SK-N-SH treated with all-trans-retinoic acid at 6 μM for 48 hours (cell line): ENCODE results near the gene FKBP9.
A peak's percentile ranks its signal among the peaks of the same experiment; 100 is the strongest.

Experiments
- ATAC-seq: fragments of 200-7000 bp; cut with Tn5 transposase; 3 replicates; pipeline ENCODE4 v1.9.1; 2020; ENCODE audit warnings: mild to moderate bottlenecking, moderate library complexity
- ARNTL ChIP-seq: fragments of 450-650 bp; formaldehyde crosslinking; IDR thresholded peaks from 2 replicates; pipeline ENCODE4 v1.5.0; 2020; ENCODE audit warnings: low read depth, mild to moderate bottlenecking, moderate library complexity, borderline replicate concordance
- BACH2 ChIP-seq: fragments of 250-450 bp; sonication (Bioruptor Pico); IDR thresholded peaks from 2 replicates; pipeline ENCODE4 v1.9.0; 2021; ENCODE audit warnings: mild to moderate bottlenecking, borderline replicate concordance
- CSDC2 ChIP-seq: fragments of 250-450 bp; sonication (Bioruptor Pico); IDR thresholded peaks from 2 replicates; pipeline ENCODE4 v1.5.0; 2020; ENCODE audit warnings: mild to moderate bottlenecking, moderate library complexity
- ESRRG ChIP-seq: fragments of 250-450 bp; sonication (Bioruptor Pico); IDR thresholded peaks from 2 replicates; pipeline ENCODE4 v1.6.1; 2021; ENCODE audit warnings: mild to moderate bottlenecking
- ISL1 ChIP-seq: fragments of 250-450 bp; sonication (Bioruptor Pico); IDR thresholded peaks from 2 replicates; pipeline ENCODE4 v2.1.2; 2022; ENCODE audit warnings: mild to moderate bottlenecking, moderate library complexity
- OSR1 ChIP-seq: fragments of 250-450 bp; sonication (Bioruptor Pico); IDR thresholded peaks from 2 replicates; pipeline ENCODE4 v1.8.0; 2022; ENCODE audit warnings: moderate library complexity, mild to moderate bottlenecking, inconsistent platforms
- PATZ1 ChIP-seq: fragments of 250-450 bp; sonication (Bioruptor Pico); IDR thresholded peaks from 2 replicates; pipeline ENCODE4 v1.8.0; 2020; ENCODE audit warnings: mild to moderate bottlenecking, moderate library complexity, borderline replicate concordance
- SNAI2 ChIP-seq: fragments of 250-450 bp; sonication (Bioruptor Pico); IDR thresholded peaks from 2 replicates; pipeline ENCODE4 v1.5.0; 2020; ENCODE audit warnings: mild to moderate bottlenecking, moderate library complexity
- TCF4 ChIP-seq: fragments of 250-450 bp; sonication (Bioruptor Pico); IDR thresholded peaks from 2 replicates; pipeline ENCODE4 v1.8.0; 2021; ENCODE audit warnings: mild to moderate bottlenecking, moderate library complexity, borderline replicate concordance
- TOX ChIP-seq: fragments of 250-450 bp; sonication (Bioruptor Pico); IDR thresholded peaks from 2 replicates; pipeline ENCODE4 v1.8.0; 2021; ENCODE audit warnings: mild to moderate bottlenecking, moderate library complexity, borderline replicate concordance
- ZC3H10 ChIP-seq: fragments of 250-450 bp; sonication (Bioruptor Pico); IDR thresholded peaks from 2 replicates; pipeline ENCODE4 v1.5.1; 2021; ENCODE audit warnings: mild to moderate bottlenecking, moderate library complexity
- ZFP3 ChIP-seq: fragments of 250-450 bp; sonication (Bioruptor Pico); IDR thresholded peaks from 2 replicates; pipeline ENCODE4 v1.5.0; 2020; ENCODE audit warnings: mild to moderate bottlenecking, moderate library complexity
- ZFP30 ChIP-seq: fragments of 450-650 bp; formaldehyde crosslinking; IDR thresholded peaks from 2 replicates; pipeline ENCODE4 v1.5.0; 2022; ENCODE audit warnings: mild to moderate bottlenecking, moderate library complexity
- ZNF565 ChIP-seq: fragments of 450-650 bp; formaldehyde crosslinking; conservative IDR thresholded peaks from 2 replicates; pipeline ENCODE4 v1.5.0; 2020; ENCODE audit warnings: low read depth, mild to moderate bottlenecking, moderate library complexity
- ZNF70 ChIP-seq: fragments of 450-650 bp; formaldehyde crosslinking; IDR thresholded peaks from 2 replicates; pipeline ENCODE4 v1.5.0; 2020; ENCODE audit warnings: mild to moderate bottlenecking, moderate library complexity
- ZNF8 ChIP-seq: fragments of 450-650 bp; formaldehyde crosslinking; IDR thresholded peaks from 2 replicates; pipeline ENCODE4 v1.5.0; 2020; ENCODE audit warnings: mild to moderate bottlenecking, moderate library complexity
- TF ChIP-seq, protein P1 (sequence below): fragments of 250-450 bp; sonication (Bioruptor Pico); IDR thresholded peaks from 2 replicates; pipeline ENCODE4 v1.8.0; 2021; ENCODE audit warnings: low read depth, mild to moderate bottlenecking, moderate library complexity, borderline replicate concordance
- TF ChIP-seq, protein P2 (sequence below): fragments of 250-450 bp; sonication (Bioruptor Pico); IDR thresholded peaks from 2 replicates; pipeline ENCODE4 v1.5.1; 2020; ENCODE audit warnings: low read depth, mild to moderate bottlenecking, moderate library complexity
- TF ChIP-seq, protein P3 (sequence below): fragments of 250-450 bp; sonication (Bioruptor Pico); IDR thresholded peaks from 2 replicates; pipeline ENCODE4 v1.5.0; 2020; ENCODE audit warnings: mild to moderate bottlenecking, moderate library complexity
- TF ChIP-seq, protein P4 (sequence below): fragments of 250-450 bp; sonication (Bioruptor Pico); IDR thresholded peaks from 2 replicates; pipeline ENCODE4 v1.5.1; 2021; ENCODE audit warnings: mild to moderate bottlenecking, moderate library complexity

The FKBP9 gene

GRCh38 chr7:32957326-32958045, at the start of gene FKBP9:
Gene FKBP9, plus strand, starts transcription at chr7:32957440. Its CDS starts 134 bp downstream, at chr7:32957574.
- ATAC-seq = peak; percentile 97
- no peak for TF ChIP-seq ESRRG (CRISPR knock-in tag)
- TF ChIP-seq, protein P1, sequence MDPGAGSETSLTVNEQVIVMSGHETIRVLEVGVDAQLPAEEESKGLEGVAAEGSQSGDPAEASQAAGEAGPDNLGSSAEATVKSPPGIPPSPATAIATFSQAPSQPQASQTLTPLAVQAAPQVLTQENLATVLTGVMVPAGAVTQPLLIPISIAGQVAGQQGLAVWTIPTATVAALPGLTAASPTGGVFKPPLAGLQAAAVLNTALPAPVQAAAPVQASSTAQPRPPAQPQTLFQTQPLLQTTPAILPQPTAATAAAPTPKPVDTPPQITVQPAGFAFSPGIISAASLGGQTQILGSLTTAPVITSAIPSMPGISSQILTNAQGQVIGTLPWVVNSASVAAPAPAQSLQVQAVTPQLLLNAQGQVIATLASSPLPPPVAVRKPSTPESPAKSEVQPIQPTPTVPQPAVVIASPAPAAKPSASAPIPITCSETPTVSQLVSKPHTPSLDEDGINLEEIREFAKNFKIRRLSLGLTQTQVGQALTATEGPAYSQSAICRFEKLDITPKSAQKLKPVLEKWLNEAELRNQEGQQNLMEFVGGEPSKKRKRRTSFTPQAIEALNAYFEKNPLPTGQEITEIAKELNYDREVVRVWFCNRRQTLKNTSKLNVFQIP (CRISPR knock-in tag) = no peak
- no peak for TF ChIP-seq ZNF70
- TF ChIP-seq ARNTL (CRISPR knock-in tag) = no peak
- no peak for TF ChIP-seq ISL1 (CRISPR knock-in tag)
- TF ChIP-seq, protein P2, sequence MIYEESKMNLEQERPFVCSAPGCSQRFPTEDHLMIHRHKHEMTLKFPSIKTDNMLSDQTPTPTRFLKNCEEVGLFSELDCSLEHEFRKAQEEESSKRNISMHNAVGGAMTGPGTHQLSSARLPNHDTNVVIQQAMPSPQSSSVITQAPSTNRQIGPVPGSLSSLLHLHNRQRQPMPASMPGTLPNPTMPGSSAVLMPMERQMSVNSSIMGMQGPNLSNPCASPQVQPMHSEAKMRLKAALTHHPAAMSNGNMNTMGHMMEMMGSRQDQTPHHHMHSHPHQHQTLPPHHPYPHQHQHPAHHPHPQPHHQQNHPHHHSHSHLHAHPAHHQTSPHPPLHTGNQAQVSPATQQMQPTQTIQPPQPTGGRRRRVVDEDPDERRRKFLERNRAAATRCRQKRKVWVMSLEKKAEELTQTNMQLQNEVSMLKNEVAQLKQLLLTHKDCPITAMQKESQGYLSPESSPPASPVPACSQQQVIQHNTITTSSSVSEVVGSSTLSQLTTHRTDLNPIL (CRISPR knock-in tag) = no peak
- TF ChIP-seq ZFP3 (CRISPR knock-in tag) = peak; percentile 60; the same call in 1 of the 2 replicates
- TF ChIP-seq, all 23 proteins: peak for 1

DNA sequence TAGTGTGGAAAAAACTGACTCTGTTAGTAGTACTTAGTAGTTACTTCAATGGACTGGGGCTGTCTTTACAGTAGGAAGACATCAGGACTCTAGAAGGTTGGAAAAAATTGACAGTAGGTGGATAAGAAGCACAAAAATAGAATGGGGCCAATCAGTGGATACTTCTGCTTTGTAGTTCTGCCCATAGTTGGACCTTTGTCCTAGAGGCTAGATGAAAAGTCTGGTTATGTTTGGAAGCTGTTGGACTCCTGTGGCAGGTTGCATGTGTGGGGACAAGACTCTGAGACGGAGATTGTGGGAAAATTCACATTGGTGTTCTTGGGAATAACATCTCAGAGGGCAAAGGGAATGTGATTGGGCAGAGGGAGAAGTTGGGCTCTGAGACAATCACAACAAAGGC, 47.0 kb upstream of the FKBP9 start:
- TF ChIP-seq CSDC2 (CRISPR knock-in tag) = no peak
- TF ChIP-seq ZNF8 = no peak
- no peak for TF ChIP-seq TOX (CRISPR knock-in tag)
- no peak for TF ChIP-seq ZC3H10 (CRISPR knock-in tag)
- TF ChIP-seq, protein P2 (CRISPR knock-in tag) = no peak
- TF ChIP-seq BACH2 (CRISPR knock-in tag) = no peak
- TF ChIP-seq TCF4 (CRISPR knock-in tag) = no peak
- TF ChIP-seq PATZ1 (CRISPR knock-in tag) = no peak
- no peak for TF ChIP-seq SNAI2 (CRISPR knock-in tag)
- no peak for TF ChIP-seq OSR1 (CRISPR knock-in tag)
- TF ChIP-seq, protein P3, sequence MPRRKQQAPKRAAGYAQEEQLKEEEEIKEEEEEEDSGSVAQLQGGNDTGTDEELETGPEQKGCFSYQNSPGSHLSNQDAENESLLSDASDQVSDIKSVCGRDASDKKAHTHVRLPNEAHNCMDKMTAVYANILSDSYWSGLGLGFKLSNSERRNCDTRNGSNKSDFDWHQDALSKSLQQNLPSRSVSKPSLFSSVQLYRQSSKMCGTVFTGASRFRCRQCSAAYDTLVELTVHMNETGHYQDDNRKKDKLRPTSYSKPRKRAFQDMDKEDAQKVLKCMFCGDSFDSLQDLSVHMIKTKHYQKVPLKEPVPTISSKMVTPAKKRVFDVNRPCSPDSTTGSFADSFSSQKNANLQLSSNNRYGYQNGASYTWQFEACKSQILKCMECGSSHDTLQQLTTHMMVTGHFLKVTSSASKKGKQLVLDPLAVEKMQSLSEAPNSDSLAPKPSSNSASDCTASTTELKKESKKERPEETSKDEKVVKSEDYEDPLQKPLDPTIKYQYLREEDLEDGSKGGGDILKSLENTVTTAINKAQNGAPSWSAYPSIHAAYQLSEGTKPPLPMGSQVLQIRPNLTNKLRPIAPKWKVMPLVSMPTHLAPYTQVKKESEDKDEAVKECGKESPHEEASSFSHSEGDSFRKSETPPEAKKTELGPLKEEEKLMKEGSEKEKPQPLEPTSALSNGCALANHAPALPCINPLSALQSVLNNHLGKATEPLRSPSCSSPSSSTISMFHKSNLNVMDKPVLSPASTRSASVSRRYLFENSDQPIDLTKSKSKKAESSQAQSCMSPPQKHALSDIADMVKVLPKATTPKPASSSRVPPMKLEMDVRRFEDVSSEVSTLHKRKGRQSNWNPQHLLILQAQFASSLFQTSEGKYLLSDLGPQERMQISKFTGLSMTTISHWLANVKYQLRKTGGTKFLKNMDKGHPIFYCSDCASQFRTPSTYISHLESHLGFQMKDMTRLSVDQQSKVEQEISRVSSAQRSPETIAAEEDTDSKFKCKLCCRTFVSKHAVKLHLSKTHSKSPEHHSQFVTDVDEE (CRISPR knock-in tag) = no peak
- TF ChIP-seq ZFP3 (CRISPR knock-in tag) = no peak
- TF ChIP-seq ZFP30 (CRISPR knock-in tag) = no peak
- TF ChIP-seq ESRRG (CRISPR knock-in tag) = no peak
- no peak for ATAC-seq

- peak; percentile 50 for ATAC-seq
- TF ChIP-seq, protein P3 (CRISPR knock-in tag) = no peak
- TF ChIP-seq ZFP3 (CRISPR knock-in tag) (no peak), ZNF565 (no peak), ZC3H10 (CRISPR knock-in tag) (no peak), ESRRG (CRISPR knock-in tag) (no peak), ISL1 (CRISPR knock-in tag) (no peak), SNAI2 (CRISPR knock-in tag) (no peak), ZFP30 (CRISPR knock-in tag) (no peak), ARNTL (CRISPR knock-in tag) (no peak)
- TF ChIP-seq, protein P4, sequence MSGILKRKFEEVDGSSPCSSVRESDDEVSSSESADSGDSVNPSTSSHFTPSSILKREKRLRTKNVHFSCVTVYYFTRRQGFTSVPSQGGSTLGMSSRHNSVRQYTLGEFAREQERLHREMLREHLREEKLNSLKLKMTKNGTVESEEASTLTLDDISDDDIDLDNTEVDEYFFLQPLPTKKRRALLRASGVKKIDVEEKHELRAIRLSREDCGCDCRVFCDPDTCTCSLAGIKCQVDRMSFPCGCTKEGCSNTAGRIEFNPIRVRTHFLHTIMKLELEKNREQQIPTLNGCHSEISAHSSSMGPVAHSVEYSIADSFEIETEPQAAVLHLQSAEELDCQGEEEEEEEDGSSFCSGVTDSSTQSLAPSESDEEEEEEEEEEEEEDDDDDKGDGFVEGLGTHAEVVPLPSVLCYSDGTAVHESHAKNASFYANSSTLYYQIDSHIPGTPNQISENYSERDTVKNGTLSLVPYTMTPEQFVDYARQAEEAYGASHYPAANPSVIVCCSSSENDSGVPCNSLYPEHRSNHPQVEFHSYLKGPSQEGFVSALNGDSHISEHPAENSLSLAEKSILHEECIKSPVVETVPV (CRISPR knock-in tag) = no peak
- TF ChIP-seq, protein P1 (CRISPR knock-in tag) = no peak
Measured at GRCh38 chr7:32914184-32914583, 43.1 kb upstream of the FKBP9 start.
